ENCODE results near the gene MPRIP.

The MPRIP gene

GRCh38 chr17:17063546-17064122 is 21.4 kb downstream of the MPRIP start:
- Histone ChIP-seq H4K20me1 (ENCODE audit: insufficient read depth, low read length) (peaks cover 65% of the 10 kb centered on the region), H3K27ac (ENCODE audit: low read length) (no peak overlapping the region), H3K9ac (ENCODE audit: low read depth, low read length) (no peak overlapping the region), H2AFZ (ENCODE audit: low read depth, low read length) (no peak overlapping the region), H3K79me2 (ENCODE audit: insufficient read depth, low read length) (peaks cover 97% of the 10 kb centered on the region), H3K4me2 (ENCODE audit: insufficient read depth, low read length) (no peak overlapping the region), H3K27me3 (ENCODE audit: insufficient read depth, low read length, poor library complexity) (no peaks in the 10 kb centered on the region), H3K4me1 (ENCODE audit: insufficient read depth, low read length) (no peaks in the 10 kb centered on the region), H3K4me3 (ENCODE audit: low read depth in 1 of 2, low read length in 2 of 2) (no peak overlapping the region), H3K36me3 (ENCODE audit: insufficient read depth, low read length) (peaks cover 8% of the 10 kb centered on the region; the same call in 1 of the 2 replicates), H3K9me3 (ENCODE audit: insufficient read depth, low read length, severe bottlenecking) (no peaks in the 10 kb centered on the region)
- no peak for DNase-seq
- TF ChIP-seq, protein P1, sequence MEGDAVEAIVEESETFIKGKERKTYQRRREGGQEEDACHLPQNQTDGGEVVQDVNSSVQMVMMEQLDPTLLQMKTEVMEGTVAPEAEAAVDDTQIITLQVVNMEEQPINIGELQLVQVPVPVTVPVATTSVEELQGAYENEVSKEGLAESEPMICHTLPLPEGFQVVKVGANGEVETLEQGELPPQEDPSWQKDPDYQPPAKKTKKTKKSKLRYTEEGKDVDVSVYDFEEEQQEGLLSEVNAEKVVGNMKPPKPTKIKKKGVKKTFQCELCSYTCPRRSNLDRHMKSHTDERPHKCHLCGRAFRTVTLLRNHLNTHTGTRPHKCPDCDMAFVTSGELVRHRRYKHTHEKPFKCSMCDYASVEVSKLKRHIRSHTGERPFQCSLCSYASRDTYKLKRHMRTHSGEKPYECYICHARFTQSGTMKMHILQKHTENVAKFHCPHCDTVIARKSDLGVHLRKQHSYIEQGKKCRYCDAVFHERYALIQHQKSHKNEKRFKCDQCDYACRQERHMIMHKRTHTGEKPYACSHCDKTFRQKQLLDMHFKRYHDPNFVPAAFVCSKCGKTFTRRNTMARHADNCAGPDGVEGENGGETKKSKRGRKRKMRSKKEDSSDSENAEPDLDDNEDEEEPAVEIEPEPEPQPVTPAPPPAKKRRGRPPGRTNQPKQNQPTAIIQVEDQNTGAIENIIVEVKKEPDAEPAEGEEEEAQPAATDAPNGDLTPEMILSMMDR (IDR thresholded peaks at IDR 0.05; ENCODE audit: borderline replicate concordance, extremely low read depth, low read length, poor library complexity, severe bottlenecking): no peak
- no peak for TF ChIP-seq EZH2 (IDR thresholded peaks at IDR 0.05; ENCODE audit: borderline replicate concordance, low read depth, low read length, severe bottlenecking)
- no peak for ATAC-seq (ENCODE audit: insufficient read depth, low read depth)

DNA sequence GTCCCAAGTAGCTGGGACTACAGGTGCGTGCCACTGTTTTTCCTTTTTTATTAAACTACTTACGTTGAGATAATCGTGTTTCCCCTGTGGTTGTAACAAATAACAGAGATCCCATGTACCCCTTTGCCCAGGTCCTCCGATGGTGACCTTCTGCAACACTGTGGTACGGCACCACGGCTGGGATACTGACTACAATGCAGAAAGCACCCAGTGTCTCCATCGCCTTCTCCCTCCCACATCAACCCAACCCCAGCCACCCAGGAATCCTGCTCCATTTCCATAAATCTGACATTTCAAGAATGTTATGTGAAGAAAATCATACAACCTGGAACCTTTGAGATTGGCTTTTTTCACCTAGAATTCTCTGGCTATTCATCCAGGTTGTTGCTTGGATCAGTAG is 22.1 kb downstream of the MPRIP start:
- peaks cover 8% of the 10 kb centered on the region; the same call in 1 of the 2 replicates for H3K36me3 ChIP-seq (ENCODE audit: insufficient read depth, low read length)
- H3K27ac ChIP-seq (ENCODE audit: low read length): no peak overlapping the region
- DNase-seq (no peak), ATAC-seq (ENCODE audit: insufficient read depth, low read depth) (no peak)
- no peaks in the 10 kb centered on the region for H3K4me1 ChIP-seq (ENCODE audit: insufficient read depth, low read length)
- H3K4me3 ChIP-seq (ENCODE audit: low read depth in 1 of 2, low read length in 2 of 2): no peak overlapping the region
- no peaks in the 10 kb centered on the region for H3K27me3 ChIP-seq (ENCODE audit: insufficient read depth, low read length, poor library complexity)
- H4K20me1 ChIP-seq (ENCODE audit: insufficient read depth, low read length): peaks cover 60% of the 10 kb centered on the region
- H3K9ac ChIP-seq (ENCODE audit: low read depth, low read length): no peak overlapping the region
- no peak overlapping the region for H2AFZ ChIP-seq (ENCODE audit: low read depth, low read length)
- no peak overlapping the region for H3K4me2 ChIP-seq (ENCODE audit: insufficient read depth, low read length)
- TF ChIP-seq EZH2 (IDR thresholded peaks at IDR 0.05; ENCODE audit: borderline replicate concordance, low read depth, low read length, severe bottlenecking): no peak
- TF ChIP-seq, protein P1 (IDR thresholded peaks at IDR 0.05; ENCODE audit: borderline replicate concordance, extremely low read depth, low read length, poor library complexity, severe bottlenecking): no peak
- H3K79me2 ChIP-seq (ENCODE audit: insufficient read depth, low read length): peaks cover 98% of the 10 kb centered on the region
- no peaks in the 10 kb centered on the region for H3K9me3 ChIP-seq (ENCODE audit: insufficient read depth, low read length, severe bottlenecking)

DNA sequence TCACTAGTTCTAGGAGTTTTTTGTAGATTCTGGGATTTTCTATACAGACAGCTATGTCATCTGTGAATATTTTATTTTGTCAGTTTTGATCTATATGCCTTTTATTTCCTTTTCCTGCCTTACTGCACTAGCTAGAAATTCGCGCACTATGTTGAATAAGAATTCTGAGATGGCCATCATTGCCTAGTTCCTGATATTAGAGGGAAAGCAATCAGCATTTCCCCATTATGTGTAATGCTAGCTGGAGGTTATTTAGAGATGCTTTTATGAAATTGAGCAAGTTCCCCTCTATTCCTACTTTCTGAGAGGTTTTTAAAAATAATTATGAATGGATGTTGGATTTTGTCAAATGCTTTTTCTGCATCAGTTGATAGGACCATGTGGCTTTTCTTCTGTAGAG is 23.8 kb downstream of the MPRIP start:
- no peak for ATAC-seq (ENCODE audit: insufficient read depth, low read depth)
- Histone ChIP-seq H3K27me3 (ENCODE audit: insufficient read depth, low read length, poor library complexity) (no peaks in the 10 kb centered on the region), H3K4me1 (ENCODE audit: insufficient read depth, low read length) (no peaks in the 10 kb centered on the region), H3K27ac (ENCODE audit: low read length) (no peak overlapping the region), H2AFZ (ENCODE audit: low read depth, low read length) (no peak overlapping the region), H3K9me3 (ENCODE audit: insufficient read depth, low read length, severe bottlenecking) (no peaks in the 10 kb centered on the region), H3K36me3 (ENCODE audit: insufficient read depth, low read length) (peaks cover 12% of the 10 kb centered on the region), H3K79me2 (ENCODE audit: insufficient read depth, low read length) (peaks cover 98% of the 10 kb centered on the region), H4K20me1 (ENCODE audit: insufficient read depth, low read length) (peaks cover 57% of the 10 kb centered on the region), H3K4me2 (ENCODE audit: insufficient read depth, low read length) (no peak overlapping the region), H3K9ac (ENCODE audit: low read depth, low read length) (no peak overlapping the region), H3K4me3 (ENCODE audit: low read depth in 1 of 2, low read length in 2 of 2) (no peak overlapping the region)
- DNase-seq: no peak
- TF ChIP-seq EZH2 (IDR thresholded peaks at IDR 0.05; ENCODE audit: borderline replicate concordance, low read depth, low read length, severe bottlenecking): no peak
- TF ChIP-seq, protein P1 (IDR thresholded peaks at IDR 0.05; ENCODE audit: borderline replicate concordance, extremely low read depth, low read length, poor library complexity, severe bottlenecking): no peak

All from DND-41 (cell line).